ENCODE data around the gene PPM1M.

DNA sequence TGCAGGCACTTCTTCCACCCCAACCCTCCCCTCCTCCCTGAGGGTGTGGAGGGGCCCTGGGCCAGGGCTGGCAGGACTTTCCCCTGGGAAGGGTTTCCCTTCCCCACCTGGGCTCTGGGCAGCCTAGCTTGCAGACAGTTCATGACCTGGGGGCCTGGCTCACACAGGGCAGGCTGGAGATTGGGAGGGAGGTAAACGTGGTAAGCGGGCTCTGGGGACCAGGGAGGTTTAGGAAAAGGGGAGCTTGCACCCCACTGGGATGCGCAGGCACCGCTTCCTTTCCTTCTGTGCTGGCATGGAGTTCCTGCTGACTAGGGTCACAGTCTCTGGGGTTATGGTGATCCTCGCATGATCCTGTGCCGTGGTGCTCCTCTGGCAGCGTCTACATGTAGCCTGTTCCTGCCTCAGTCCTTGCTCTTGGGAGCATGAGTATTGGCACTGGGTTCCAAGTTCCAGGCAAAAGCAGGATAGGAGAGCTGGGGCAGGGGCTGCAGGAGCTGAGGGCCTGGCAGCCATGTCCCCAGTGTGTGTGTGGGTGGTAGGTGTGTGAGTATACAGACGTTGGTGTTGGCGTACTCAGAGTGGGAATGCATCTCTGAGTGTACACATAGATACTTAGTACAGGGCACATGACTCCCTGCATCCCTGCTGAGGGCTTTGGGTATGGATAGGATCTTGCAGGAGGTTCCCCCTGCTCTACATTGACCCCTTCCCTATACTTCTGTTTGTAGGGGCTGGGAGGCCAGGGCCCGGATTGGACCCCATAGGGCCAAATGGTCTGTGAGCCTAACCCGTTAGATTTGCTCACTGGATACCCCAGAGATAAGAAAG, 49.0 kb downstream of the PPM1M start:
- TF ChIP-seq, protein P1, sequence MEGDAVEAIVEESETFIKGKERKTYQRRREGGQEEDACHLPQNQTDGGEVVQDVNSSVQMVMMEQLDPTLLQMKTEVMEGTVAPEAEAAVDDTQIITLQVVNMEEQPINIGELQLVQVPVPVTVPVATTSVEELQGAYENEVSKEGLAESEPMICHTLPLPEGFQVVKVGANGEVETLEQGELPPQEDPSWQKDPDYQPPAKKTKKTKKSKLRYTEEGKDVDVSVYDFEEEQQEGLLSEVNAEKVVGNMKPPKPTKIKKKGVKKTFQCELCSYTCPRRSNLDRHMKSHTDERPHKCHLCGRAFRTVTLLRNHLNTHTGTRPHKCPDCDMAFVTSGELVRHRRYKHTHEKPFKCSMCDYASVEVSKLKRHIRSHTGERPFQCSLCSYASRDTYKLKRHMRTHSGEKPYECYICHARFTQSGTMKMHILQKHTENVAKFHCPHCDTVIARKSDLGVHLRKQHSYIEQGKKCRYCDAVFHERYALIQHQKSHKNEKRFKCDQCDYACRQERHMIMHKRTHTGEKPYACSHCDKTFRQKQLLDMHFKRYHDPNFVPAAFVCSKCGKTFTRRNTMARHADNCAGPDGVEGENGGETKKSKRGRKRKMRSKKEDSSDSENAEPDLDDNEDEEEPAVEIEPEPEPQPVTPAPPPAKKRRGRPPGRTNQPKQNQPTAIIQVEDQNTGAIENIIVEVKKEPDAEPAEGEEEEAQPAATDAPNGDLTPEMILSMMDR (IDR thresholded peaks at IDR 0.05; ENCODE audit: low read depth, low read length) = no peak
- TF ChIP-seq MYC (IDR thresholded peaks at IDR 0.05; ENCODE audit: low read depth, low read length) (no peak), POLR2A (IDR thresholded peaks at IDR 0.05; ENCODE audit: extremely low read depth, insufficient read length) (no peak)

Data from NB4 (cell line).